ENCODE results near the gene HPS4.

- TF ChIP-seq CTCF (IDR thresholded peaks at IDR 0.05) (no peak), POLR2A (IDR thresholded peaks at IDR 0.05) (no peak)
These were observed 6.8 kb downstream of the HPS4 start for GRCh38 chr22:26476705-26477340.

All from stomach (tissue), 4 donors.